GM19025 (cell line): Measurements from ENCODE around the gene NPR1.
A peak's percentile ranks its signal among the peaks of the same experiment; 100 is the strongest.
"Not testable (repeated sequence)": the region's sequence is repeated elsewhere in the genome, so short reads cannot be mapped to it uniquely, and the experiment has no call there.

Source experiments
- ATAC-seq: cut with Tn5 transposase; IDR thresholded peaks from one replicate; pipeline ENCODE4 v1.9.1; 2021; ENCODE audit warnings: mild to moderate bottlenecking, low read depth, moderate library complexity; ENCODE audit not compliant: unreplicated experiment

NPR1 gene

GRCh38 chr1:153678519-153679336 lies at the start of gene NPR1:
TSS of gene NPR1 (plus strand) at chr1:153678688. CDS start at chr1:153679109, 421 bp downstream.
- ATAC-seq, result no peak

GRCh38 chr1:153629343-153629665 lies 49.2 kb upstream of the NPR1 start:
- no peak for ATAC-seq

GRCh38 chr1:153629971-153630370 lies 48.5 kb upstream of the NPR1 start:
- ATAC-seq, result no peak

- ATAC-seq, result no peak
Observed at GRCh38 chr1:153630384-153630783, 48.1 kb upstream of the NPR1 start.

GRCh38 chr1:153631047-153632022 lies 47.2 kb upstream of the NPR1 start:
- no peak for ATAC-seq

- ATAC-seq, result peak; percentile 2
Observed at GRCh38 chr1:153633161-153633753, 45.2 kb upstream of the NPR1 start.

GRCh38 chr1:153633754-153634665 lies 44.5 kb upstream of the NPR1 start, which contains the start of gene CHTOP:
TSS of gene CHTOP (plus strand) at chr1:153634066. CDS start at chr1:153636589, 2,523 bp downstream.
- peak; percentile 79 for ATAC-seq

GRCh38 chr1:153635872-153636271 lies 42.6 kb upstream of the NPR1 start:
- no peak for ATAC-seq

GRCh38 chr1:153636312-153636711 lies 42.2 kb upstream of the NPR1 start:
- ATAC-seq, result no peak

- ATAC-seq, result no peak
Observed at GRCh38 chr1:153638261-153638660, 40.2 kb upstream of the NPR1 start.

- ATAC-seq, result no peak
Observed at GRCh38 chr1:153639280-153639679, 39.2 kb upstream of the NPR1 start.

GRCh38 chr1:153640213-153640612 lies 38.3 kb upstream of the NPR1 start:
- not testable (repeated sequence) for ATAC-seq

GRCh38 chr1:153640861-153641260 lies 37.6 kb upstream of the NPR1 start:
- no peak for ATAC-seq

GRCh38 chr1:153642161-153642560 lies 36.3 kb upstream of the NPR1 start:
- no peak for ATAC-seq

- ATAC-seq, result no peak
Observed at GRCh38 chr1:153643100-153643499, 35.4 kb upstream of the NPR1 start.

GRCh38 chr1:153643816-153644215 lies 34.7 kb upstream of the NPR1 start:
- ATAC-seq, result no peak

- no peak for ATAC-seq
Observed at GRCh38 chr1:153646672-153647345, 31.7 kb upstream of the NPR1 start.

GRCh38 chr1:153647346-153647714 lies 31.2 kb upstream of the NPR1 start:
- no peak for ATAC-seq

- no peak for ATAC-seq
Observed at GRCh38 chr1:153648000-153648643, 30.4 kb upstream of the NPR1 start.
